ENCODE data around the gene EDAR.

DNA sequence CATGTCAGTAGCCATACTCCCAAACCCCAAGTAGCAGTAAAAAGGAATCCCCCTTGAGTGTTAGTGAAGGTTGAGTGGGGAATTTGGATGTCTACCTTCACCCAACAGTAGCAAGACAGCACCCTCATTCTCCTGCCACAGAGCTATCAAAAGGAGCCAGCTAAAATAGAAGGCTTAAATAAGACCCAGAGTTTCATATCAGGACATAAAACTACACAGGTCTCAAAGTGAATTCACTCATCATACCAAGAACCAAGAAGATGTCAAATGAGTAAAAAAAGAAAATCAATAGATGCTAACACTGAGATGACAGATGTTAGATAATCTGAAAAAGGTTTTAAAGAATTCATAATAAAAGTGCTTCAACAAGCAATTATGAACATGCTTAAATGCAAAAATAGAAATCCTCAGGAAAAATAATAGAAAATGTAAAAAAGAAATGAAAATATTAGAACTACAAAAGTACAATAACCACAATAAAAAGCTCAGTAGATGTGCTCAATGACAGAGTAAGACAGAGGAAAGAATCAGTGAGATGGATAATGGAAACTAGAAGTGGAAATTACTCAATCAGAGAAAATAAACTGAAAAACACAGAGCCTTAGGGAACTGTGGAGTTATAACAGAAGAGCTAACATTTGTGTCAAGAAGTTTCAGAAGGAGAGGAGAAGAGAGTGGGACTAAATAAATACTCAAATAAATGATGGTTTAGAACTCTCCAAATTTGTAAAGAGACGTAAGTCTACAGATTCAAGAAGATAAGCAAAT is 90.5 kb downstream of the EDAR start:
- TF ChIP-seq, protein P1, sequence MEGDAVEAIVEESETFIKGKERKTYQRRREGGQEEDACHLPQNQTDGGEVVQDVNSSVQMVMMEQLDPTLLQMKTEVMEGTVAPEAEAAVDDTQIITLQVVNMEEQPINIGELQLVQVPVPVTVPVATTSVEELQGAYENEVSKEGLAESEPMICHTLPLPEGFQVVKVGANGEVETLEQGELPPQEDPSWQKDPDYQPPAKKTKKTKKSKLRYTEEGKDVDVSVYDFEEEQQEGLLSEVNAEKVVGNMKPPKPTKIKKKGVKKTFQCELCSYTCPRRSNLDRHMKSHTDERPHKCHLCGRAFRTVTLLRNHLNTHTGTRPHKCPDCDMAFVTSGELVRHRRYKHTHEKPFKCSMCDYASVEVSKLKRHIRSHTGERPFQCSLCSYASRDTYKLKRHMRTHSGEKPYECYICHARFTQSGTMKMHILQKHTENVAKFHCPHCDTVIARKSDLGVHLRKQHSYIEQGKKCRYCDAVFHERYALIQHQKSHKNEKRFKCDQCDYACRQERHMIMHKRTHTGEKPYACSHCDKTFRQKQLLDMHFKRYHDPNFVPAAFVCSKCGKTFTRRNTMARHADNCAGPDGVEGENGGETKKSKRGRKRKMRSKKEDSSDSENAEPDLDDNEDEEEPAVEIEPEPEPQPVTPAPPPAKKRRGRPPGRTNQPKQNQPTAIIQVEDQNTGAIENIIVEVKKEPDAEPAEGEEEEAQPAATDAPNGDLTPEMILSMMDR (IDR thresholded peaks at IDR 0.05; ENCODE audit: insufficient read depth, low read depth, low read length), result no peak
- TF ChIP-seq EZH2 (IDR thresholded peaks at IDR 0.05; ENCODE audit: insufficient read depth, low read length), result no peak

Measured in astrocyte (in vitro differentiated cells and primary cell).